Fibroblast of lung (primary cell): ENCODE measurements around the gene HSPA4. TPM values are rescaled to one million over a fixed set of nuclear protein-coding genes. Genes with fewer than 3 reads are reported as not detected.
"Not testable (repeated sequence)": the region's sequence is repeated elsewhere in the genome, so short reads cannot be mapped to it uniquely, and the experiment has no call there.

Experiments used
- DNase-seq, 2 donors: peaks; one replicate each; pipeline versions ENCODE4 v3.0.0 to v3.0.0-alpha.2; 2010; ENCODE audit warnings: low read depth in 2 of 2
- H2AFZ ChIP-seq: 2 replicates; pipeline ENCODE4 v1.5.1; 2012; ENCODE audit warnings: low read length, control low read depth, inconsistent platforms
- H3K27ac ChIP-seq: 2 replicates; pipeline ENCODE4 v1.5.1; 2011; ENCODE audit warnings: low read length, control low read depth; ENCODE audit not compliant: insufficient read depth
- H3K27me3 ChIP-seq: 2 replicates; pipeline ENCODE4 v1.5.1; 2011; ENCODE audit warnings: mild to moderate bottlenecking, low read length; ENCODE audit not compliant: control insufficient read depth, insufficient read depth
- H3K36me3 ChIP-seq: 2 replicates; pipeline ENCODE4 v1.5.1; 2011; ENCODE audit warnings: low read length; ENCODE audit not compliant: control insufficient read depth, insufficient read depth
- H3K4me1 ChIP-seq: 2 replicates; pipeline ENCODE4 v1.5.1; 2011; ENCODE audit warnings: low read length; ENCODE audit not compliant: control insufficient read depth, insufficient read depth; ENCODE audit errors: extremely low read depth
- H3K4me2 ChIP-seq: 2 replicates; pipeline ENCODE4 v1.5.1; 2011; ENCODE audit warnings: low read length, control low read depth; ENCODE audit not compliant: insufficient read depth; ENCODE audit errors: extremely low read depth
- H3K4me3 ChIP-seq, 4 experiments: fragments of 200-600 bp in 1 of 4; sonication (generic) in 1 of 4; replicated peaks in 1 of 4; 2 replicates each; pipeline ENCODE4 v1.5.1; 2011 to 2016; ENCODE audit warnings: low read length in 4 of 4, low read depth in 3 of 4, mild to moderate bottlenecking in 3 of 4, control low read depth in 2 of 4, inconsistent platforms in 1 of 4, mixed read lengths in 1 of 4; ENCODE audit not compliant: insufficient read depth in 1 of 4; ENCODE audit errors: control extremely low read depth in 1 of 4
- H3K79me2 ChIP-seq: 2 replicates; pipeline ENCODE4 v1.5.1; 2012; ENCODE audit warnings: mild to moderate bottlenecking, low read length, inconsistent platforms; ENCODE audit not compliant: control insufficient read depth, insufficient read depth
- H3K9ac ChIP-seq: 2 replicates; pipeline ENCODE4 v1.5.1; 2011; ENCODE audit warnings: mild to moderate bottlenecking, low read length, control low read depth; ENCODE audit not compliant: insufficient read depth
- H3K9me3 ChIP-seq: 2 replicates; pipeline ENCODE4 v1.5.1; 2012; ENCODE audit warnings: low read depth, low read length; ENCODE audit not compliant: control insufficient read depth, insufficient read depth
- H4K20me1 ChIP-seq: 2 replicates; pipeline ENCODE4 v1.5.1; 2011; ENCODE audit warnings: low read length; ENCODE audit not compliant: control insufficient read depth, insufficient read depth; ENCODE audit errors: extremely low read depth
- CTCF ChIP-seq, 2 donors: IDR thresholded peaks in 1 of 2; conservative IDR thresholded peaks in 1 of 2; 1 replicate in 1 of 2; 2 replicates in 1 of 2; pipeline ENCODE4 v1.5.1; 2011 to 2012; ENCODE audit warnings: low read length in 2 of 2, control low read depth in 1 of 2, inconsistent platforms in 1 of 2, low read depth in 1 of 2, mild to moderate bottlenecking in 1 of 2
- EZH2 ChIP-seq: IDR thresholded peaks from 2 replicates; pipeline ENCODE4 v1.5.1; 2012; ENCODE audit warnings: low read length, control low read depth, mild to moderate bottlenecking; ENCODE audit errors: missing control alignments
- polyA plus RNA-seq, 2 donors: library from polyadenylated mRNA; depleted of rRNA in 1 of 2; stranded (reverse) in 1 of 2; unstranded in 1 of 2; fragments of >200 nt; gene quantifications; 2 replicates each; pipeline ENCODE4 v1.2.1, GENCODE V29; 2011 to 2012; ENCODE audit warnings: missing spikeins in 1 of 2
- total RNA-seq: library from RNA; depleted of rRNA; stranded (reverse); fragments of >200 nt; gene quantifications from 2 replicates; pipeline ENCODE4 v1.2.1, GENCODE V29; 2014

Gene HSPA4
- total and polyA plus RNA-seq, 2 donors (not counting 1 experiment from before 2014, with no cell fraction given): 89.1 to 108 TPM

- Histone ChIP-seq H3K9me3 (no peaks in the 10 kb centered on the region), H3K27me3 (no peaks in the 10 kb centered on the region)
Measured at GRCh38 chr5:133130387-133131118, 78.7 kb downstream of the HSPA4 start.

GRCh38 chr5:133132717-133133116 lies 80.9 kb downstream of the HSPA4 start:
- DNase-seq: no peak

More at GRCh38 chr5:133130387-133131118, 78.7 kb downstream of the HSPA4 start:
- Histone ChIP-seq H4K20me1 (no peaks in the 10 kb centered on the region), H3K4me1 (no peaks in the 10 kb centered on the region), H3K4me3 (no peak overlapping the region), H2AFZ (no peak overlapping the region), H3K79me2 (no peaks in the 10 kb centered on the region), H3K4me2 (no peak overlapping the region), H3K36me3 (no peaks in the 10 kb centered on the region), H3K9ac (no peak overlapping the region), H3K27ac (no peak overlapping the region)
- TF ChIP-seq EZH2: no peak
- TF ChIP-seq CTCF (conservative IDR thresholded peaks at IDR 0.05 in 1 of 2, IDR thresholded peaks at IDR 0.05 in 1 of 2; ENCODE audit: low read depth in 1 of 2, low read length in 2 of 2): no peak
- DNase-seq: no peak

GRCh38 chr5:133133241-133133640 lies 81.4 kb downstream of the HSPA4 start:
- not testable (repeated sequence) for H4K20me1 ChIP-seq, H3K27ac ChIP-seq, H3K9ac ChIP-seq, H3K79me2 ChIP-seq, H3K4me3 ChIP-seq, DNase-seq, H3K27me3 ChIP-seq, H3K4me2 ChIP-seq, H3K9me3 ChIP-seq, H3K36me3 ChIP-seq, H3K4me1 ChIP-seq, H2AFZ ChIP-seq

More at GRCh38 chr5:133132717-133133116, 80.9 kb downstream of the HSPA4 start:
- no peak overlapping the region for H3K27ac ChIP-seq
- no peak overlapping the region for H3K4me3 ChIP-seq
- TF ChIP-seq EZH2: no peak
- no peak for TF ChIP-seq CTCF (conservative IDR thresholded peaks at IDR 0.05 in 1 of 2, IDR thresholded peaks at IDR 0.05 in 1 of 2; ENCODE audit: low read depth in 1 of 2, low read length in 2 of 2)
- H3K4me1 ChIP-seq: no peaks in the 10 kb centered on the region
- H3K4me2 ChIP-seq: no peak overlapping the region
- no peaks in the 10 kb centered on the region for H3K36me3 ChIP-seq
- H4K20me1 ChIP-seq: no peaks in the 10 kb centered on the region
- H3K27me3 ChIP-seq: no peaks in the 10 kb centered on the region
- H2AFZ ChIP-seq: no peak overlapping the region
- H3K79me2 ChIP-seq: no peaks in the 10 kb centered on the region
- no peaks in the 10 kb centered on the region for H3K9me3 ChIP-seq
- no peak overlapping the region for H3K9ac ChIP-seq

GRCh38 chr5:133136890-133137289 lies 85.1 kb downstream of the HSPA4 start:
- H4K20me1 ChIP-seq, H3K9me3 ChIP-seq, H3K27ac ChIP-seq, H3K9ac ChIP-seq, H3K27me3 ChIP-seq, H3K4me3 ChIP-seq, H3K4me1 ChIP-seq, H2AFZ ChIP-seq, DNase-seq, H3K4me2 ChIP-seq, H3K79me2 ChIP-seq, H3K36me3 ChIP-seq: not testable (repeated sequence)
